HG02623 (cell line): ENCODE measurements around the gene PKDREJ.

Source experiments
- ATAC-seq: cut with Tn5 transposase; IDR thresholded peaks from one replicate; pipeline ENCODE4 v1.9.1; 2021; ENCODE audit warnings: moderate library complexity; ENCODE audit not compliant: unreplicated experiment

The PKDREJ gene

DNA sequence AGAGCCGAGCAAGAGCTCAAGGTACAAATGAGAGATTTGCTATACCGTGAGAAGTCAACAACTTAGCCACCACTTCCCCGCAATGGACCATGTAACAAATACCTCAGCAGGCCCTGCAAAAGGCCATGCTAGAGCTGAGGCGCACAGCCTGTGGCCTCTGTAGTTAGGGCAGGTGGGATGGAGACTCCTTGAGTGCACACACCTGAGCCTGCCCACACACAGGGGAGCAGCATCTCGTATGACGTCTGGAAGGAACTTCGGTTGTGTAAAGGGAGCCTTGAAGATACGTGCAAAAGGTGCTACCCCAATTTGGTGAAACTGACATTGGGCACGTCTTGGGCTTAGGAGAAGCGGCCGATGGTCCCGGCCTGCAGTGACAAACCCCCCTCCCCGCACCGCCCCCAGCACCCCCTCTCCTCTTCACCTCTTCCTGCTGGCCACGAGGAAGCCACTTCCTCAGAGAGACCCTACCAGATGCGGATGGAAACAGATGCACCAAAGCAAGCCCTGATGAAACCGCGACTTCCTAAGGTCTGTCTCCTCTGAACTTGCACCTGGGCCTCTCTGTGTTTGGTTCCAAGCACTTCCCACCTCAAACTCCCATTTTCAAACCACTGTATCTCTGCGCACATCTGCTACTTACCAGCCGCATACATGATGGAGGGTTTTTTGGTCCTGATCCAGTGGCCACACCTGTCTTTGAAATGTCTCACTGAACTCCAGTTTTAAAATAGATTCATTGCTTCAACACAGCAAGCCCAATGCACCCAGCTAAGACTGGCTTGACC is 23.7 kb downstream of the PKDREJ start:
- no peak for ATAC-seq

GRCh38 chr22:46238541-46238940 is 24.6 kb downstream of the PKDREJ start:
- ATAC-seq: no peak

DNA sequence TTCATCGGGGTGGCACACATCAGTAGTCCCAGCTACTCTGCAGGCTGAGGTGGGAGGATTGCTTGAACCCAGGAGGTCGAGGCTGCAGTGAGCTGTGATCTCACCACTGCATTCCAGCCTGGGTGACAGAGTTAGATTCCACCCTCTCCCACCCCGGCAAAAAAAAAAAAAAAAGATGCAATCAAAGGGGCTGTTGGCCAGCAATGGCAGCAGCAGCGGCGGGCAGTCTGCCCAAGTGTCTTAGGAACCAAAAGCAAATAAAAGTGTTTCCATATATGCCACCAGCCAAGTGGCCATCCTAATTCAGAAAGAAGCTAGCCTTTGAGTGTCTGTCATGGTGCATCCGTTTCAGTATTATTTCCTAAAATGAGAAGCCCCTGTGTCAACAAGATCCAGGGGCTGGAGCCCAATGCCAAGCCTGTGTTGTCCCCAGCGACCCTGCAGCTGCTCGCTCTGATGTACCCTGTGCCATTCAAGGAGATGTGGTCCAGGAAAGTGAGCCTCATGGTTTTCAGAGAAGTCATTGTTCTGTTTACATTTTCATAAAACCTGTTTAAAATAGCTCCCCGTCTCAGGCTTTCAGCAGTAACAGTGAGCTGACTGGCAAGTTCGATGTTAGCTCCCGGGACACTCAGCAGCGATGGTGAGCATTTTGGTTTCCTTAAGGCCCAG is 25.6 kb downstream of the PKDREJ start:
- ATAC-seq: no peak

DNA sequence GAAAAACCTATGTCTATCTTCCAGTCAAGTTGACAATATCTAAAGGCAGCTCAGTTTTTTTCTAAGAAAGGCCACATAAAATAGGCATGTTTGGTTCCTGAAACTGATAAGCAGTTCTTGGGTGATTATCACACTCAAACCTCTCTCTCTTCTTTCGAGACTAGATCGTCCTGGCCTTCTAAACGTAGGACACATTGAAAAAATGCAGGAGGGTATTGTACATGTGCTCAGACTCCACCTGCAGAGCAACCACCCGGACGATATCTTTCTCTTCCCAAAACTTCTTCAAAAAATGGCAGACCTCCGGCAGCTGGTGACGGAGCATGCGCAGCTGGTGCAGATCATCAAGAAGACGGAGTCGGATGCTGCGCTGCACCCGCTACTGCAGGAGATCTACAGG is 28.2 kb downstream of the PKDREJ start:
- ATAC-seq: no peak

DNA sequence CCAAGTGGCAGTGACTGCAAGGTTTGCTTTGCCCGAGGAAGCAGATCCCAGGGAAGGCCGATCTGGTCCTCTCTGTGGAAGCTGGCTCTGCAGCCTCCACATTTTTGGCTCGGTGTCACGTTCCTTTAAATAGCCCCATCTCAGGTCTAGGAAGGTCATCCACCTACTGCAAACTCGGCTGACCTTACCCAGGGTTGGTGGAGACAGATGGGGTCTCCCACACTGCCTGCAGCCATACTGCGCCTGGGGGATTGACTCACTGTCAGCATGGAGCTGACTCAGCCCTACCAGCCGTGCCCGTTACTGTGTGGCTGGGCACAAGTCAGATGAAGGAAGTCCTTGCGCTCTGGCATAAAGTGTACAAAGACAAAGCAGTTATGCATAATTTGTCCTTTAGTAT is 29.9 kb downstream of the PKDREJ start:
- no peak for ATAC-seq

GRCh38 chr22:46230262-46230901 is 32.8 kb downstream of the PKDREJ start:
- ATAC-seq: no peak

DNA sequence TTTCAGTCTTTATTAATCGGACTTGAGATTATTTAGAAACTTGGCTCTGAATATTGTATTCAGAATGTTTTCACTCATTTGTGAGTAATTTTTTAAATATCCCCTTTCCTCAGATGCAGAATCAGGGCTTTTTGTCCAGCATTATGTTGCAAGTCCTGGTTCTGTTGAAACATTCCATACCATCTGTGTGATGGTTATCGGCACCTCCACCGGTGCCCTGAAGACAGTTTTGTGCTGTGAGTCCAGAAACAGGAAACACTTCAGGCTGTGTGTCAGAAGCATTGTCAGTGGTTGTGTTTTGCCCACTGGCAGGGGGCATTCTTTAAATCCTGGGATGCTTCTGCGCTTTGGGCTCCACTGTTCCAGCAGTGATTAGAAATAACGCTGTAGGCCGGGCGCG is 33.4 kb downstream of the PKDREJ start:
- no peak for ATAC-seq

GRCh38 chr22:46226577-46226976 is 36.6 kb downstream of the PKDREJ start:
- ATAC-seq: no peak

DNA sequence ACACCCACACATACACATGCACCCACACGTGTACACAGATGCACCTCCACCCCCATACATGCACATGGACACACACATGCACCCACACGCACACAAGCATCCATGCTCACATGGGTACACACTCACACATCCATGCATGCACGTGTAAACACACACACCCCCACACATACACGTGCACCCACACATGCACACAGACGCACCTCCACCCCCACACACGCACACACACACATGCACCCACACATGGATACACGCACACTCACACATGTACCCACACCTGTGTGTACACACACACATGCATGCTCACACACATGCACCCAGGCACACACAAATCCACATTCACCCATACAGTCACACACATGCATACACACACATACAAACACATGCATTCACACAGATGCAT is 37.5 kb downstream of the PKDREJ start:
- ATAC-seq: no peak

DNA sequence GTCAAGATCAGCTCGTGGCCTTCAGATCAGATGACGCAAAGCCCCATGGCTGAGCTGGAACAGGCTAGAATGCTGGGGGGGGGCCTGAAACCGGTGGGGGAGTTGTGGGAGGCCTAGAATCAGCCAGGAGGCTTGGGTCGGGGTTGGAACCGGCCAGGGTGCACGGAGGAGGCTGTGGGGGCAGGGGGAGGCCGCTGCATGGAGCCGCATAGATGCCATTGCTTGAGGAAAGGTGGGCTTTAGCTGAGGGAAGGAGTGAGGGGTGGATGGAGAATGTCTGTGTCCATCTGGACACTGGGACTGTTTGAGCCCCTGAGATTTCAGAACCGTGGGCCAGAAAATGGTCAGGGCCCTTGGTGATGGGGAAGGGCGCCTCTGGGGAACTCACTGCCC is 38.2 kb downstream of the PKDREJ start:
- no peak for ATAC-seq

GRCh38 chr22:46224044-46224897 is 38.9 kb downstream of the PKDREJ start:
- ATAC-seq: no peak

GRCh38 chr22:46220921-46221320 is 42.2 kb downstream of the PKDREJ start:
- no peak for ATAC-seq

- ATAC-seq: no peak
These were observed 43.5 kb downstream of the PKDREJ start for GRCh38 chr22:46219636-46220035.

GRCh38 chr22:46214616-46215015 is 48.5 kb downstream of the PKDREJ start:
- ATAC-seq: no peak

DNA sequence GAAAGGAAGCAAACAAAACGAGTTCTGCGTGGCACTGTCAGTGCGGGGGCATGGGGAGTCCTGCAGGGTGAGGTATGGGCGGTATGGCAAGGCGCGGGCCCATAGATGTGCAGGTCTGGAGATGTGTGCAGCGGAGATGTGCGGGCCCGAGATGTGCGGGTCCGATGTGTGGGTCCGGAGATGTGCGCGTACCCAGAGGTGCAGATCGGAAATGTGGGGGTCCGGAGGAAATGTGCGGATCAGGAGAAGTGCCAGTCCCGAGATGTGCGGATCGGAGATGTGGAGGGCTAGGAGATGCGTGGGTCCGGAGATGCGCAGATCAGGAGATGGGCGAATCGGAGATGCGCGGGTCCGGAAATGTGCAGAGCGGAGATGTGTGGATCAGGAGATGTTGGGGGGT is 49.0 kb downstream of the PKDREJ start:
- ATAC-seq: no peak

DNA sequence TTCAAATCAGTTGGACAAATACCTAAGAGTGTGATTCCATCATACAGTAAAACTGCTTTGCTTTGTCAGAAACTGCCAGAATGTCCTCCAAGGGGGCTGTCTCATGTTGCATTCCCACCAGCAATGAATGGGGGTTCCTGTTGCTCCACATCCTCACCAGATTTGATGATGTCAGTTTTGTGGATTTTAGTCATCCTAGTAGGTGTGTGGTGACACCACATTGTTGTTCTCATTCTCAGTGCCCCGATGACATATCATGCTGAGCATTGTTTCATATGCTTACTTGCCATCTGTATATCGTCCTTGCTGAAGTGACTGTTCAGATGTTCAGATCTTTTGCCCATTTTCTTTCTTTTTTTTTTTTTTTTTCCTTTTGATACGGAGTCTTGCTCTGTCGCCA is 50.1 kb downstream of the PKDREJ start:
- ATAC-seq: no peak

DNA sequence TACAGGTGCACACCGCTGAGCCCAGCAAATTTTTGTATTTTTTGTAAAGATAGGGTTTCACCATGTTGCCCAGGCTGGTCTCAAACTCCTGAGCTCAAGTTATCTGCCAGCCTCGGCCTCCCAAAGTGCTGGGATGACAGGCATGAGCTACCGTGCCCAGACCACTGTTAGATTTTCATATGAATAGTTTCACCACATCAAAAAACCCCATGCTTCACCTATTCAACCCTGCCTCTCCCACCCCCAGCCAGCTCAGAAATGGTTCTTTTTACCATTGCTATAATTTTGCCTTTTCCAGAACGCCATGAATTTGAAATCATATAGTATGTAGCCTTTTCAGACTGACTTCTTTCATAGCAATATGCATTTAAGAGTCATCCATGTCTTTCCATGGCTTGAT is 50.9 kb downstream of the PKDREJ start:
- no peak for ATAC-seq

- no peak for ATAC-seq
These were observed 53.9 kb downstream of the PKDREJ start for GRCh38 chr22:46209262-46209661.
